HG02884 (cell line): ENCODE measurements around the gene FSTL1.
"Not testable (repeated sequence)": the region's sequence is repeated elsewhere in the genome, so short reads cannot be mapped to it uniquely, and the experiment has no call there.

Experiments
- ATAC-seq: cut with Tn5 transposase; IDR thresholded peaks from one replicate; pipeline ENCODE4 v1.9.1; 2021; ENCODE audit warnings: mild to moderate bottlenecking, moderate library complexity; ENCODE audit not compliant: unreplicated experiment

The FSTL1 gene

DNA sequence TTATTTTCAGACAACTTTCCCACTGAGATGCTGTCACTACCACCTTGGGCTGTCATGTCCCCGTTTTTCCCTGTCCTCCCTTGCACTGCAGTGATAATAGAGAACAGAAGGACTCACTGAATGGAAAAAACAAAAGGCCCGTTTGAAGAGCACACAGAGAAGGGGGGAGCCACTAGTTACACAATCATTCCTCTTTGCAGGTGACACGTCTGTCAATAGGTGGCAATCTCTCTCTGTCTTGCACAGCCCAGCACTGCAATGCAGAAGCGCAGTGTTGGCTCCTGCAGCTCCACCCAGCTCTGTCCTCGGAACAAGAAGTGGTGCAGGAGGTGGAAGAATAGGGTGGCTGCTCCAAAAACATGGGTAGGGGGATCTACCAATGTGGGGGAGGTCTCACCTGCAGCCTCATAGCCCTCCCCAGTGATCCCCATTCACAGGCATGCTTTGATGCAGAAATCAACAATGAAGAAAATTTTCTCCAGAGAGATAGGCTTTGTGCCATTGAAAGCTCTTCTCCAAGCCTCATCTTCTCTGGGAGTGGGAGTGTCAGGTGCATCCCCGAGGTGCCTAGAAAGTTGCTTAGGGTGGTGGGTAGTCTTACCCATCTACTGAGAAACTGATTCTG is 31.8 kb downstream of the FSTL1 start:
- peak; percentile 31 for ATAC-seq

DNA sequence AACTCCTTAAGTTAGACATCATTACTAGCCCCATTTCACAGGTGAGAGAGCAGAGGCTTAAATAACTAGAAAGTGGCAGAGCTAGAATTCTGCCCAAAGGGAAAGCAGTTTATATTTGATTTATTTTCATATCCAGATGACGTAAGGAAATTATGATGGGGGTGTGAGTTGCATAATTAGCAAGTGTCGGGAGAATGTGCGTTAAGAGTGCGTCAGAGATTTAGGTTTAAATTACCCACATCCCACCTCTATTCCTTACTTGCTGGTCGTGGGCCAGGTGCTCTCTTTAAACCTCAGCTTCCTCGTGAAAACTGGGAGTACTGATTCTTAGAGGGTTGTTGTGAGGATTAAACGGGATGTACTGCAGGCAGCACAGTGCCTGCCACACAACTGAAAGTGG is 32.3 kb downstream of the FSTL1 start:
- no peak for ATAC-seq

DNA sequence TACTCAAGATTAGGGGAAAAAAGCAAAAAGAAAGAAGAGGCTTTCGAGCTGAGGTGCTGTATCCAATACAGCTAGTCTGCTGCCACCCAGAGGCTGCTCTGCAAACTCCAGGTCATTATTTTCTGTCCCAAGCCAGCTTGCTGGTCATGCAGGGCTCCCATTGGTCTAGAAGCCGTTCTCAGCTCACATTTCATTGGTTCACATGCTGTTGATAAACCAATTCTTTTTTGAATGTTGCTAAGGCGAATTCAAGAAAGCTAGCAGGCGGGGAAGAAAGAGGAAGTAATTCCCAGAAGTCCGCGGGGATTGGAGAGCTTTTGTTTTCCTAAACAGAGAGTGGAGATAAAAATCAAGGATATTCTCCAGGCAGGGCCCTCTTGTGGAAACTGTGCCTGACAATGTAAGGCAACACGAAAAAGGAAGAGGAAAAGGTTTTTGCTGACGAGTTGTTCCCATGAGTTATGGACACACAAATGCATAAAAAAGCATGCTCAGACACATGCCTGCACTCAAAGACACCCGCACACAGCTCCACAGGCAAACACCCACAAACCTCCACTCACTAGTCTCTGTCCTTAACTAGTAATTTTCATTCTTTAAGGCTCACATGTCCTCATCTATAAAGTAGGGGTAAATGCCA is 33.4 kb downstream of the FSTL1 start:
- ATAC-seq: peak; percentile 100

DNA sequence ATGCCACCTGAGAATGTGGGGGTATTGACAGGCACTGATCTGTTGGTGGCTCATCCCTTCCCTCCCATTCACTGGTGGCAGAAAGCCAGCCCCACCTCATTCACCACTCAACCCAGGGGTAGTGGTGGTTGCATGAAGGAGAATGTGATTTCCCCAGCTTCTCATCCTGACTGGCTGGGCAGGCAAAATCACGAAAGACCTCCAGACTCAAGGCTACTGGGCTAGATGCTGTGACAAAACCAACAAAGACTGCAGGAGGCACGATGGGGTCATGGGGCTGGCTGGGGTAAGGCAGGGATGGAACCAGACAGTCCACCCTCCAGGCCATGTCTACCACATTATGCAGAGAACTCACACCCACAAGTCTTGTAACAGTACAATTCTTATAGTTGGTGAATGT is 33.9 kb downstream of the FSTL1 start:
- peak; percentile 19 for ATAC-seq

DNA sequence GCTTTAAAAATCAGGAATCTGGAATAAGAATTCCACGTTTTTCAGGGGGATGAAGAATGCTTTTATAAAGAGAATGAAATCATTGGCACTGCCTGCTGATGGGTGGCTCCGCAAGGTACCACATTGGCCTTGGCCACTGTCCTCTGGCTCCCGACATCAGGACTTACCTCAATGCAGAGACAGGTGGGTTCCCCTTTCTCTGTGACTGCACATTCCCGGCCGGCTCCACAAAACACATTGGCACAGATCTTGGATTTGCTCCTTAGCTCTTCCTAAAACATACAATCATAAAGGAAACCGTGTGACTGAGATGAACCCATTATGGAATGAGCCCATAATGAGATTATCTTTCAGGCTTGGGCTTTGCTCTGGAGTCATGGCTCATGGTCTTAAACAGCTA is 35.0 kb downstream of the FSTL1 start:
- ATAC-seq: no peak

DNA sequence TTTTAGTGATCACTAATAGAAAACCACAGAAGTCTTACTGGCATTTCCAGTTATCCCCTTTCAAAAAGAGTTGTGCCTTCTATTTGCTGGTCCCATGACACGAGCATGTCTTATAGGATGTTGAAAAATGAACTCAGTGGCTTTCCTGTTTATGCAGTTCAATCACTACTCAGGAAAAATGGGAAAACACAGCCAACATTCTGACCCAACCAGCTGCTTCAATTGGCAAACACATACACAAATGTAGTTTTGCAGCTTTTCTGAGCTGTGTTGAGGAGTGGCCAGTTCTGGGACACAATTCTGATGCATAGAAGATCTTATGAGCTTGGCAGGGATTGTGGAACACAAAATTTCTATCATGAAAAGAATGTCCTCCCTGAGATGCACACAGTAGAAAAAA is 40.3 kb downstream of the FSTL1 start:
- ATAC-seq: no peak

DNA sequence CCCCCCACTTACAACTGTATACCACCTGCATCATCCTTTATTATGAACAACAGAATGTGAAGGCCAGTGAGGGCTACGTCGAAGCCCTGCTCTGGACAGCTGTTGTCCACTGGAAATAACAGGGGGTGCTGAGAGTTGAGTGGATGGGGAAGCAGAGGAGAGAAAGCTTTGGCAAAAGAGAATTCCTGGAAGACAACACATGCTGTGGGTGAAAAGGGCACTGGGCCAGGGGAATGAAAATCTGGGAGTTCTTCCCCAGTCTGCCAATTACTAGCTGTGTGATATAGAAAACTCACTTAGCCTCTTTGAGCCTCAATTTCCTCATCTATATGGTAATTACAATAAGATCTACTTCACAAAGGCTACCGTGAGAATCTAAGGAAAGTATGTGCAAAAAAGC is 40.7 kb downstream of the FSTL1 start:
- ATAC-seq: no peak

DNA sequence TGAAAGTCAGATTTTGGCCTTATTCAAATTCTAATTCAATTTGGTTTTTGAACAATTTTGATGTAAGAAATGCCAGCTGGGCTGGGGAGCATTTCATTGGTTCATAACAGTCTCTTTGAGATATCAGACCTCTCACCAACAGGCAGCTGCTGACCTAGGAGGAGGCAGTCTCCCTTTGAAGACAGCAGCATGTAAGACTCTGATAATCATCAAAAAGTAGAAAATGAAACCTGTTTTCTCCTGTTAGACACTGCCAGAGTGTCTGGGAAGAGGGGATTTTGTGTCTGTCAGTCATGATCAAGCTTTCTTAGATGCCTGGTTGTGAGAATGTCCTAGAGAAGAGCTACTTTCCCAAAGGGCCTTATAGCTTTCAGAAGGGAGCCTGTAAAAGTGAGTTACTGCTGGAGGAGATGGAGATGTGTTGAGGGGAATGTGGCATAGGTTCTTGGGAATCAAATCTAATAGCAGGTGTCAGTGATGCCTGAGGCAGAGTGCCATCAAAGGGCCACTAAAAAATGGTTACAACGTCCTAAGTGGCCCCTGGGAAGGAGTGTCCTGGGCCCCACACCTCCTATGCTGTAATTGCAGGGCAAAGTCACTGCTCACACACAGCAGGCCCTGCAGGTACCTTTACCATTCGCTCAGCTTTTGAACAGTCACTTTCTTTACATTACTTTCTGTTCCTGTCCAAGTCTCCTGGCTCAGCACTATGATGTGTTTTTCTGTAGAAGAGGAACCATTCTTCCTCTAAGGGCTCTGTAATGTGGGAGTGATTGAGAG is 43.1 kb downstream of the FSTL1 start:
- ATAC-seq: no peak

DNA sequence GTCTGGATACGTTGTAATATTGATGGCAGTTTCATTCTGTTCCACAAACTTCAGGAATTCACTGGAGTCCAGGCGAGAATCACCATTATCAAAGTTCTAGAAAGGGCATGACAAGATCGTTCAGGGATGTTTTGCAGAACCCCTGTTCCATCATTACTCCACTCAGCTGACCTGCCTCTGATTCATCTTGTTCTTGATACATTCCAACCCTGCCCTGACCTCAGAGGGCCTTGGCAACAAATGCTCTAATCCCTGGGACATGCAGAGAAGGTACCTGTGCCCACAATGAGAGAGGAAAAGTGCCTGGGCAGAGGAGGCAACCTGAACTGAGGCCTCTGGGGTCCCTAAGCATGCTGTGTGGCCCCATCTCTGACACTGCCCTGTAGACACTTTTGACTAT is 45.9 kb downstream of the FSTL1 start:
- ATAC-seq: no peak

DNA sequence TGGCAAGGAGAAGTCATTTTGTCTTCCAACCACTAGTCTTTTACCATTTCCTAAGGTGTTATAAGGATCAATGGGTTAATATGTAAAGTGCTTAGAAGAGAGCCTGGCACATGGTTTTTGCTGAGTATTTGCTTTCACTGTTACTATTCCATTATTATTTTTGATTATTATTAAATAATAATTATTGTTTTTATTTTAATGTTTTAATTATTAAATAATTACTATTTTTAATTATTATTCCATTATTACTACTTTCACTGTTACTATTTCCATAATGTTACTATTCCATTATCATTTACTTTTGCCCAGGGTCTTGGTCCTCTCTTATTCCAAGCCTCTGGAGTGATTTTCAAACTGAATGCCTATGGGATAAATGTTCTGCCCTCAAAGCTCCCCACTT is 48.5 kb downstream of the FSTL1 start:
- ATAC-seq: no peak

DNA sequence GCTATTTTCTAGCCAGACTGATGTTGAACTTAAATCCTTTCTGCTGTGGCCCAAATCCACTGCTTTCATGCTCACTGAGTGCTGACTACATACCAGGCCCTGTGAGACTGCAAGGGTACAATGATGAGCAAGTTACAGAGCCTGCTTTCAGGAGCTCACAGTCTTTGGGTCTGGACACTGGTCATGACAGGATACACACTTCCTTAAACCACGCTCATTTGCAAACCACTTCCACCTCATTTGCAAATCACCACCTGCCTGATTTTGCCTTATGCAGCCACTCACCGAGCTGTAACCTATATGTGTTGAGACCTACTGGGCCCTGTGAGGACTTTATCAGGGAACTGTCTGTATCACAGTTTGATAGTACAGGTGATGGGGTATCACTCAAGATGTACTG is 51.4 kb downstream of the FSTL1 start:
- peak; percentile 73 for ATAC-seq

DNA sequence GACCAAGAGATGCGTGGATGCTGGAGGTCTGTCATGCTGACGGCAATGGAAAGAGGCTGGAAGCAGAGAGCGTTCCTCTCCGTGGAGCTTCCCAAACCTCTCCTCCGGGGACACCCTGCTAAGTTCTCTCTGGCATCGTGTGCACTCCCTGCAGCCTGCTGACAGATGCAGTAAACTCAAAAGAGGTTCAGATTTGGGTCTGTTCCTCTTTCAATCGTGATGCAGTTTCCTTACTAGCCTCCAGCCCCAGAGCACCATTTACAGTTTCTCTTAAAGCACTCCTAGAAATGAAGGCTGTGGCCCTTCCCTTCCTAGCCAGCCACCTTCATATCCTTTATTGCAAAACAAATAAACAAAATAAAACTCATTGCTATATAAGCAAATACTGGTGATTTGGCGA is 54.3 kb downstream of the FSTL1 start:
- ATAC-seq: no peak

DNA sequence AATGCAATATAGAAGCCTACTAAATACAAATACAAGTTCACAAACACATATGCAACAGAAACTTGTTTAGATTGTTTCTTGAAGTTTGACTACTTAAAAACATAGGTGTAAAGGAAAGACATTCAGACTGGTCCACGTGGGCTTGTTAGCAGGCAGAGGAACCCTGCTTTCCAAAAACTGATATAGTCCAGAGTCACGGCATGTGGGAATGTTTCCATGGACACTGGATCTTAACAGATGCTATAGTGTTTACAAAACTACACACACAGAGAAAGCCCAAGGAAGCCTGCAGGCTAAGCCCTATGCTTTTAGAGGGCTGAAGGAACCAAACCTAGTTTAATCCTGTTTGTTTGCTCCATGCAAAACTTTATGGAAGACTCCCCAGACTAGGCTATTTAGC is 56.4 kb downstream of the FSTL1 start:
- no peak for ATAC-seq

DNA sequence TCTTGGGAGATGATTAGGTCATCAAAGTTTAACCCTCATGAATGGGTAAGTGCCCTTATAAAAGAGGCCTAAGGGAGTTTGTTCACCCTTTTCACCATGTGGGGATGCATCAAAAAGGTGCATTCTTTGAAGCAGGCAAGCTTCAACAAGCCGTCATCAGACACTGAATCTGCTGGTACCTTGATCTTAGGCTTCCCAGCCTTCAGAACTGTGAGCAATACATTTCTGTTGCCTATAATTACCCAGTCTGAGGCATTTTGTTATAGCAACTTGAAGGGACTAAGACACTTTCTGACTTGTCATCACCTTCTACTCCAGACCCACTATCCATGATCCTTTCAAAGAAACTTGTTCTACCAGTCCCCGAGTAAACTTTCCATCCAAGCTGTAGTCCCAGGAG is 57.0 kb downstream of the FSTL1 start:
- no peak for ATAC-seq

DNA sequence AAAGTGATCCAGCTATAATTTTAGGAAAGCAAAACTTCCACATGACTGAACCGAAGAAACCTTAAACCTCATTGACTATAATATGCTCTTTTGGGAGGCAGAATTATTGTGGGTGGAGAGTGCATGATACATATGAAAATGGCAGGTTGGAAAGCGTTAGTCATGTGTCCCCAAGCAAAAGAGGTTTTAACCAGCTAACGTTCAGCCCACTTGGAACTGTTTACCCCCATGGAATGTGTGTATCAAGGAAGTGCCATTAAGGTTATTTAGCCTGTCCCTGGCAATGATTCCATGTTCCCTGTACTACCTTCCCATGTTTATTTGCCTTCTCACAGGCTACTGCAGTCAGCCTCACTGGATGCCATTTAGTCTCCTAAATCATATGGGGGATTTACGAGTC is 57.5 kb downstream of the FSTL1 start:
- no peak for ATAC-seq

DNA sequence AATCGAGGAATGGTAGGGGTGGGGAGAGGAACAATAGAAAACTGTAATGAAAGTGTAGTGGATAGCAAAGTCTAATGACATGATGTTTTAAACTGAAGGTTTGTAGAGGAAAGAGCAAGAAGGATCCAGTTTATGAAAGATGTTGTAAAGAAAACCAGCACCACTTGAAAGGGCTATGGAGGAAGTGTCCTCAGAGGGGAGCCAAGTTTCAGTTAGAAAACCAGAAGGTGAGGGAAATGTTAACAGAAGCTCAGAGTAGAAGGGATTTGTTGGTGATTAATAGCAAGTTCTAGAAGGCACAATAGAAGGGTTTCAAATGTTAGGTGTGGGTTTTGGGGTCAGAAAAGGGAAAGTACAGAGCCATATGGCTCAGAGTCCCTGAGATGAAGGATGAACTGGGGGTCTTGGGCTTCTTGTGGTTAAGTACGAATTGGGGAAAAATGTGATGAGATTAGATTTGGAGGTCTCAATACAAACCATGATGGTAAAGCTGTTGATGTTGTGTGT is 67.8 kb downstream of the FSTL1 start:
- no peak for ATAC-seq

DNA sequence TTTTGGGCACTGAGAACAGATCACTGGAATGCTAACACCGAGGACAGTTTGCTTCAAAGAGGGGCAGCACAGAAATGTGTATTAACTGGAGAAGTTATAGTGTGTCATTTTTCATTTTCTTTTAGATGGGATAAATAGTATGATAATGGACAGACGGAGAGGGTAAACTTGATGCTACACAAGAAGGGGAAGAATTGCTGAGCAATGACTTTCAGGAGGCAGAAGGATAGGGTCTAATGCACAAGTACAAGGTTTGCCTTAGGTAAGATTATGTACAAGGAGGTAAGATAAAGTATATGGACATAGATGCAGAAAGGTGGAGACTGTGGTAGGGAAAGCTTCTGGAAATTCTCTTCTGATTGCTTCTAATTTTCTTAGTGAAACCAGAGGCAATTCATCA is 69.3 kb downstream of the FSTL1 start:
- ATAC-seq: no peak

DNA sequence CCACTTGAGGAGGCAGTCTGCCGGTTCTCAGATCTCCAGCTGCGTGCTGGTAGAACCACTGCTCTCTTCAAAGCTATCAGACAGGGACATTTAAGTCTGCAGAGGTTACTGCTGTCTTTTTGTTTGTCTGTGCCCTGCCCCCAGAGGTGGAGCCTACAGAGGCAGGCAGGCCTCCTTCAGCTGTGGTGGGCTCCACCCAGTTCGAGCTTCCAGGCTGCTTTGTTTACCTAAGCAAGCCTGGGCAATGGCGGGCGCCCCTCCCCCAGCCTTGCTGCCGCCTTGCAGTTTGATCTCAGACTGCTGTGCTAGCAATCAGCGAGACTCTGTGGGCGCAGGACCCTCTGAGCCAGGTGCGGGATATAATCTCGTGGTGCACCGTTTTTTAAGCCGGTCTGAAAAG is 72.8 kb downstream of the FSTL1 start:
- not testable (repeated sequence) for ATAC-seq

DNA sequence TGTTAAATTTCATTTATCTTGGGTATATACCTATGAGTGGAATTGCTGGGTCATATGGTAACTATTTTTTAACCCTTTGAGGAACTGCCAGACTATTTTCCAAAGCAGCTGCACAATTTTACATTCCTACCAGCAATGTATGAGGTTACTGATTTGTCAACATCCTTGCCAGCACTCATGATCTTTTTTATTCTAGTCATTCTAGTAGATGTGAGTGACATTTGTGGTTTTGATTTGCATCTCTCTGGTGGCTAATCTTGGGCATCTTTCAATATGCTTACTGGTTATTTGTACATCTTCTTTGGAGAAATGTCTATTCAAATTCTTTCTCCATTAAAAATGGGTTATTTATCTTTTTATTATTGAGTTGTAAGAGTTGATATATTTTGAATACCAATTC is 80.3 kb downstream of the FSTL1 start:
- no peak for ATAC-seq

DNA sequence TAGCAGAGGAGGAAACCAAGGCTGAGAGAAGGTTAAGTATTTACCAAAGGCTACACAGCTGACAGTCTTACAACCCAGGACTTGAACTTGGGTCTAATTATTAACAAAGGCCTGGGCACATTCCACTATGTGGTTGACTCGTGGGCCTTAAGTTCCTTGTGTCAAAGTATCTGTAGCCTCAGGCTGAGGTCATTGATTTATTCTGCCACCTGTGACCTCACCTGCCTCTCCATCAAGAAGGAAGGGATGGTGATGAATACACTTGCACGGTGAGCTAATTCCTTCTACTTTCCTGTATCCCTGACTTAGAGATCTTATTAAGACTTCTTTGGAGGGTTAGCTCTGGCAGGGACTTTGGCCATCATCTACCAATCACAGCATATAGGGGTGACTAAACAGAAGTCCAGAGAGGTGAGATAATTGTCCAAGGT is 81.7 kb downstream of the FSTL1 start:
- no peak for ATAC-seq

DNA sequence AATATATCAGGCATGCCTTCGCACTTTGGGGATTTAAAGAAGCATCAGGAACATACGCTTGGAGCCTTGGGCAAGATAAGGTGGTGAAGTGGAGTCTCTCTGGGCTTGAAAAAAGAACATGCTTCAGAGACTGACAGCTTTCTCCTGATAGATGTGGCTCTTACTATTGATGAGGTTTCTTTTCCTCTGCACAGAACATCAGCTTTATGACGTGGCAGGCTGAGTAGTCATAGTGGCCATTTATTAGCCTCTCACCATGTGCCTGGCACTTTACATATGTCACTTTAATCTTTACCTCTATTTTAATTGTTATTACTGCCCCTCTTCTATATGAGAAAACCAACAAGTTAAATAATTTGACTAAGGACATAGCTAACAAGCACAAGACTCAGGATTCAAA is 82.6 kb downstream of the FSTL1 start:
- ATAC-seq: no peak

DNA sequence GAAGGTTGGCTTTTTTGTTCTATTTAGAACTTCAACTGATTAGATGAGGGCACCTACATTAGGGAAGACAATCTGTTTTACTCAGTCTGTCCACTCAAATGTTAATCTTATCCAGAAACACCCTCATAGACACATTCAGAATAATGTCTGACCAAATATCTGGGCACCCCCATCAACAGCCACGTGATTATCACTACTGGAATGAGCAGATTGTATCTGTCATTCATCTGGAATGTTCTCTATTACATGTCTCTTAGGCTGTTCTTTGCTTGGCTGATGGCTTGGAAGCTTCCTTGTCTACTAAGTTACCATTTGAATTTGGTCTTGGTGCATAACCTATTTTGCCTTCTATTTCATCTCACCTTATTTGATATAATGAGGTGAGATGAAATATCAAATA is 86.0 kb downstream of the FSTL1 start:
- no peak for ATAC-seq
